OCI-LY3 (cell line): ENCODE measurements around the gene NT5C2.

Experiments
- H2AFZ ChIP-seq: fragments of 200-600, 300-600 bp; shearing (Covaris generic); 2 replicates; pipeline ENCODE4 v1.6.0; 2014; ENCODE audit warnings: antibody characterized with exemption, low read depth, low read length
- H3K27ac ChIP-seq: fragments of 200-600, 300-600 bp; sonication (generic); 2 replicates; pipeline ENCODE4 v1.5.1; 2014; ENCODE audit warnings: mild to moderate bottlenecking, low read length, moderate library complexity, mixed read lengths
- H3K27me3 ChIP-seq: fragments of 200-600, 300-600 bp; sonication (generic); 2 replicates; pipeline ENCODE4 v1.6.1; 2014; ENCODE audit warnings: low read depth, low read length, mixed read lengths
- H3K36me3 ChIP-seq: fragments of 200-600, 300-600 bp; sonication (generic); replicated peaks from 2 replicates; pipeline ENCODE3; 2014; ENCODE audit warnings: low read depth, low read length, mixed read lengths
- H3K4me1 ChIP-seq: fragments of 300-600, 200-600 bp; sonication (generic); 2 replicates; pipeline ENCODE4 v1.6.1; 2014; ENCODE audit warnings: low read length, mixed read lengths
- H3K4me2 ChIP-seq: fragments of 200-600, 300-600 bp; sonication (generic); 2 replicates; pipeline ENCODE4 v1.6.1; 2014; ENCODE audit warnings: low read length, mixed read lengths
- H3K4me3 ChIP-seq: fragments of 300-600, 200-600 bp; sonication (generic); 2 replicates; pipeline ENCODE4 v1.5.1; 2014; ENCODE audit warnings: antibody characterized with exemption, mild to moderate bottlenecking, low read length, moderate library complexity
- H3K79me2 ChIP-seq: fragments of 300-600, 200-600 bp; shearing (Covaris generic); 2 replicates; pipeline ENCODE4 v1.6.1; 2014; ENCODE audit warnings: mild to moderate bottlenecking, low read length, mixed read lengths
- H3K9ac ChIP-seq: fragments of 300-600, 200-600 bp; shearing (Covaris generic); 2 replicates; pipeline ENCODE4 v1.6.0; 2014; ENCODE audit warnings: mild to moderate bottlenecking, low read length, moderate library complexity
- H3K9me3 ChIP-seq: fragments of 200-600, 300-600 bp; shearing (Covaris generic); 2 replicates; pipeline ENCODE4 v1.6.1; 2014; ENCODE audit warnings: low read length, mixed read lengths; ENCODE audit not compliant: insufficient read depth
- H4K20me1 ChIP-seq: fragments of 200-600, 300-600 bp; sonication (generic); 2 replicates; pipeline ENCODE4 v1.6.1; 2016; ENCODE audit warnings: low read length, mixed read lengths; ENCODE audit not compliant: insufficient read depth
- EZH2phosphoT487 ChIP-seq: fragments of 200-600 bp; shearing (Covaris generic); IDR thresholded peaks from 2 replicates; pipeline ENCODE4 v1.6.1; 2018; ENCODE audit warnings: antibody characterized with exemption, mixed run types, low read depth
- TF ChIP-seq, protein P1 (sequence below): fragments of 200-600, 300-600 bp; sonication (generic); IDR thresholded peaks from 2 replicates; pipeline ENCODE4 v1.5.1; 2014; ENCODE audit warnings: antibody characterized with exemption, low read length, low read depth

NT5C2 gene

GRCh38 chr10:103105462-103105861, 87.6 kb downstream of the NT5C2 start:
- H3K36me3 ChIP-seq = no peaks in the 10 kb centered on the region
- H3K4me2 ChIP-seq = no peak overlapping the region
- H3K9me3 ChIP-seq = no peaks in the 10 kb centered on the region
- no peaks in the 10 kb centered on the region for H3K27me3 ChIP-seq
- H3K9ac ChIP-seq = no peak overlapping the region
- no peak overlapping the region for H3K4me3 ChIP-seq
- no peak overlapping the region for H2AFZ ChIP-seq
- H3K79me2 ChIP-seq = no peaks in the 10 kb centered on the region
- H3K4me1 ChIP-seq = no peaks in the 10 kb centered on the region
- no peaks in the 10 kb centered on the region for H4K20me1 ChIP-seq
- TF ChIP-seq EZH2phosphoT487 = no peak
- TF ChIP-seq, protein P1, sequence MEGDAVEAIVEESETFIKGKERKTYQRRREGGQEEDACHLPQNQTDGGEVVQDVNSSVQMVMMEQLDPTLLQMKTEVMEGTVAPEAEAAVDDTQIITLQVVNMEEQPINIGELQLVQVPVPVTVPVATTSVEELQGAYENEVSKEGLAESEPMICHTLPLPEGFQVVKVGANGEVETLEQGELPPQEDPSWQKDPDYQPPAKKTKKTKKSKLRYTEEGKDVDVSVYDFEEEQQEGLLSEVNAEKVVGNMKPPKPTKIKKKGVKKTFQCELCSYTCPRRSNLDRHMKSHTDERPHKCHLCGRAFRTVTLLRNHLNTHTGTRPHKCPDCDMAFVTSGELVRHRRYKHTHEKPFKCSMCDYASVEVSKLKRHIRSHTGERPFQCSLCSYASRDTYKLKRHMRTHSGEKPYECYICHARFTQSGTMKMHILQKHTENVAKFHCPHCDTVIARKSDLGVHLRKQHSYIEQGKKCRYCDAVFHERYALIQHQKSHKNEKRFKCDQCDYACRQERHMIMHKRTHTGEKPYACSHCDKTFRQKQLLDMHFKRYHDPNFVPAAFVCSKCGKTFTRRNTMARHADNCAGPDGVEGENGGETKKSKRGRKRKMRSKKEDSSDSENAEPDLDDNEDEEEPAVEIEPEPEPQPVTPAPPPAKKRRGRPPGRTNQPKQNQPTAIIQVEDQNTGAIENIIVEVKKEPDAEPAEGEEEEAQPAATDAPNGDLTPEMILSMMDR = no peak
- H3K27ac ChIP-seq = no peak overlapping the region

- H3K27ac ChIP-seq = no peak overlapping the region
- no peaks in the 10 kb centered on the region for H3K36me3 ChIP-seq
- H3K9ac ChIP-seq = no peak overlapping the region
- H3K27me3 ChIP-seq = no peaks in the 10 kb centered on the region
- no peak overlapping the region for H3K4me2 ChIP-seq
- no peaks in the 10 kb centered on the region for H4K20me1 ChIP-seq
- H3K9me3 ChIP-seq = no peaks in the 10 kb centered on the region
- H3K4me1 ChIP-seq = no peaks in the 10 kb centered on the region
- no peaks in the 10 kb centered on the region for H3K79me2 ChIP-seq
- no peak overlapping the region for H2AFZ ChIP-seq
- no peak overlapping the region for H3K4me3 ChIP-seq
- no peak for TF ChIP-seq EZH2phosphoT487
- TF ChIP-seq, protein P1 = no peak
These were observed 88.4 kb downstream of the NT5C2 start for GRCh38 chr10:103104721-103105120.

- Histone ChIP-seq H3K9me3 (no peaks in the 10 kb centered on the region), H3K9ac (no peak overlapping the region), H3K27ac (no peak overlapping the region), H4K20me1 (no peaks in the 10 kb centered on the region), H3K36me3 (no peaks in the 10 kb centered on the region), H2AFZ (no peak overlapping the region), H3K27me3 (no peaks in the 10 kb centered on the region), H3K4me3 (no peak overlapping the region), H3K79me2 (no peaks in the 10 kb centered on the region), H3K4me2 (no peak overlapping the region), H3K4me1 (no peaks in the 10 kb centered on the region)
- TF ChIP-seq, protein P1 = no peak
- no peak for TF ChIP-seq EZH2phosphoT487
These were observed 89.1 kb downstream of the NT5C2 start for GRCh38 chr10:103103989-103104388.

DNA sequence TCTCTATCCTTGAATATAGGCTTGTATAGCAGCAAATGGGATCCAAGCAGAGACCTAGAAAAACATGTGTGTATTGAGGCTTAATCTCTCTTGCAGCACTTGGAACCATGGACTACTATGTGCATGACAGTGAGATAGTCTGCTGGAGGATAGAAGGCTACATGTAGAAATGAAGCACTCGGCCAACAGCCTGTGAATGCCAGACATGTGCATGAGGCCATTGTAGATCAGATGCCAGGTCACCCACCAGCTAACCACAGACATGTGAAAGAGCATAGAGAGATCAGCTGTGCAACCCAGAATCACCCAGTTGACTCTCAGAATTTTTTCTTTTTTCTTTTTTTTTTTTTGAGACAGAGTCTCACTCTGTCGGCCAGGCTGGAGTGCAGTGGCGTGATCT, 90.9 kb downstream of the NT5C2 start:
- H4K20me1 ChIP-seq = no peaks in the 10 kb centered on the region
- no peaks in the 10 kb centered on the region for H3K9me3 ChIP-seq
- TF ChIP-seq, protein P1 = no peak
- TF ChIP-seq EZH2phosphoT487 = no peak
- no peak overlapping the region for H3K27ac ChIP-seq
- H3K27me3 ChIP-seq = no peaks in the 10 kb centered on the region
- H3K4me3 ChIP-seq = no peak overlapping the region
- H3K36me3 ChIP-seq = peaks cover 2% of the 10 kb centered on the region
- no peaks in the 10 kb centered on the region for H3K79me2 ChIP-seq
- H2AFZ ChIP-seq = no peak overlapping the region
- no peak overlapping the region for H3K4me2 ChIP-seq
- H3K4me1 ChIP-seq = no peaks in the 10 kb centered on the region
- no peak overlapping the region for H3K9ac ChIP-seq
